ENCODE measurements around the gene PPP1R15A.
"Not testable (repeated sequence)": the region's sequence is repeated elsewhere in the genome, so short reads cannot be mapped to it uniquely, and the experiment has no call there.

Gene PPP1R15A

GRCh38 chr19:48900477-48901406 lies 28.5 kb downstream of the PPP1R15A start:
- peak in 2 of 3 donors; percentile 62 to 71 for DNase-seq
- Histone ChIP-seq H3K36me3 (ENCODE audit: control insufficient read depth in 4 of 4, insufficient read depth in 4 of 4, low read length in 3 of 4) (peaks cover 5 to 21% (median 18%) of the 10 kb centered on the region in 4 experiments), H3K27ac (ENCODE audit: insufficient read depth in 1 of 2, low read depth in 1 of 2, low read length in 2 of 2, poor library complexity in 1 of 2, severe bottlenecking in 2 of 2) (peak overlapping the region; percentile 84 to 91), H3K4me3 (ENCODE audit: control insufficient read depth in 1 of 7, extremely low read depth in 1 of 7, insufficient read depth in 4 of 7, low read depth in 2 of 7, low read length in 6 of 7) (peak overlapping the region; percentile 82 to 99 (median 94)), H3K4me1 (ENCODE audit: control extremely low read depth in 1 of 4, control insufficient read depth in 4 of 4, insufficient read depth in 4 of 4, low read length in 3 of 4) (peaks cover 0 to 32% (median 24%) of the 10 kb centered on the region in 4 experiments), H3K27me3 (replicated peaks in 2 of 5; ENCODE audit: control insufficient read depth in 4 of 5, insufficient read depth in 5 of 5, low read length in 4 of 5) (no peaks in the 10 kb centered on the region), H3K9me3 (ENCODE audit: control extremely low read depth in 1 of 5, control insufficient read depth in 4 of 5, insufficient read depth in 2 of 5, low read depth in 1 of 5, low read length in 4 of 5) (no peaks in the 10 kb centered on the region)
- 10% methylated on average over 18 of the region's 24 CpGs for WGBS (ENCODE audit: insufficient coverage)
- POLR2A ChIA-PET = interaction anchor here (0.7 to 2.0 kb wide), 6 partner anchors 26 to 67 kb away, joined by 3 to 5 read pairs (median 4); partner anchors contain the start of gene PPP1R15A
- CTCF ChIA-PET = interaction anchor here (1.0 to 1.5 kb wide), 4 partner anchors 15 to 55 kb away, joined by 3 to 4 read pairs (median 4); no protein-coding TSS in a partner anchor

GRCh38 chr19:48902291-48902690 lies 30.1 kb downstream of the PPP1R15A start:
- H3K27ac ChIP-seq (ENCODE audit: insufficient read depth in 1 of 2, low read depth in 1 of 2, low read length in 2 of 2, poor library complexity in 1 of 2, severe bottlenecking in 2 of 2); DNase-seq; POLR2A ChIA-PET; H3K27me3 ChIP-seq (replicated peaks in 2 of 5; ENCODE audit: control insufficient read depth in 4 of 5, insufficient read depth in 5 of 5, low read length in 4 of 5); H3K9me3 ChIP-seq (ENCODE audit: control extremely low read depth in 1 of 5, control insufficient read depth in 4 of 5, insufficient read depth in 2 of 5, low read depth in 1 of 5, low read length in 4 of 5); H3K4me3 ChIP-seq (ENCODE audit: control insufficient read depth in 1 of 7, extremely low read depth in 1 of 7, insufficient read depth in 4 of 7, low read depth in 2 of 7, low read length in 6 of 7): not testable (repeated sequence)
- peaks cover 0 to 26% (median 17%) of the 10 kb centered on the region in 4 experiments for H3K4me1 ChIP-seq (ENCODE audit: control extremely low read depth in 1 of 4, control insufficient read depth in 4 of 4, insufficient read depth in 4 of 4, low read length in 3 of 4)
- WGBS (ENCODE audit: insufficient coverage) = 100% methylated on average over 5 of the region's 7 CpGs
- CTCF ChIA-PET = interaction anchor here (1.3 kb wide), 1 partner anchor 68 kb away, joined by 4 read pairs; no protein-coding TSS in a partner anchor
- H3K36me3 ChIP-seq (ENCODE audit: control insufficient read depth in 4 of 4, insufficient read depth in 4 of 4, low read length in 3 of 4) = peaks cover 10 to 33% (median 21%) of the 10 kb centered on the region in 4 experiments

DNA sequence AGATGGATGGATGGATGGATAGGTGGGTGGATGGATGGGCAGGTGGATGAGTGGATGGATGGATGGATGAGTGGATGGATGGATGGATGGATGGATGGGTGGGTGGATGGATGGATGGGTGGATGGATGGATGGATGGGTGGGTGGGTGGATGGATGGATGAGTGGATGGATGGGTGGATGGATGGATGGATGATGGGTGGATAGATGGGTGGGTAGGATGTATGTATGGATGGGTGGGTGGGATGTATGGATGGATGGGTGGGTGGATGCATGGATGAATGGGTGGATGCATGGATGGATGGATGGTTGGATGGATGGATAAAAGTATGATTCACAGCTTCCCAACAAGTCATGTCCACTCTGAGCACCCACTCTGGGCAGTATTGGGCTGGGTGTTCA lies 31.6 kb downstream of the PPP1R15A start:
- POLR2A ChIA-PET = not testable (repeated sequence)

DNA sequence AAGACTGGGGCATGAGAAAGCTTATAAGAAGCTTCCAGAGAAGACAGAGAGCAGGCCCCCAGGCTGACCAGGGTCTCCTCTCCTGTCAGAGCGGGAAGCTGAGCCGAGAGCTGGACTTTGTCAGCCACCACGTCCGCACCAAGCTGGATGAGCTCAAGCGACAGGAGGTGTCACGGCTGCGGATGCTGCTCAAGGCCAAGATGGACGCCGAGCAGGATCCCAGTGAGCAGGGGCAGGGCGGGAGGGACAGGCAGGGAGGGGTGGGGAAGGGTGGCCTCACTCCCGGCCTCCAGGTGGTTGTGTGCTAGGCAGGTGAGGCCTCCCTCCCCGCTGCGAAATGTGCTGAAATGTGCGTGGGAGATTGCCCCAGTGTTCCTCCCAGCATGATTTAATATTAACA lies 33.4 kb downstream of the PPP1R15A start:
- no peaks in the 10 kb centered on the region for H3K27me3 ChIP-seq (replicated peaks in 2 of 5; ENCODE audit: control insufficient read depth in 4 of 5, insufficient read depth in 5 of 5, low read length in 4 of 5)
- 99% methylated on average over 10 of the region's 14 CpGs for WGBS (ENCODE audit: insufficient coverage)
- H3K36me3 ChIP-seq (ENCODE audit: control insufficient read depth in 4 of 4, insufficient read depth in 4 of 4, low read length in 3 of 4) = peaks cover 10 to 60% (median 38%) of the 10 kb centered on the region in 4 experiments
- no peaks in the 10 kb centered on the region for H3K9me3 ChIP-seq (ENCODE audit: control extremely low read depth in 1 of 5, control insufficient read depth in 4 of 5, insufficient read depth in 2 of 5, low read depth in 1 of 5, low read length in 4 of 5)
- H3K4me3 ChIP-seq (ENCODE audit: control insufficient read depth in 1 of 7, extremely low read depth in 1 of 7, insufficient read depth in 4 of 7, low read depth in 2 of 7, low read length in 6 of 7) = no peak overlapping the region
- CTCF ChIA-PET = interaction anchor here (1.2 to 1.5 kb wide), 2 partner anchors 25 to 53 kb away, joined by 3 read pairs; no protein-coding TSS in a partner anchor
- DNase-seq = no peak
- H3K27ac ChIP-seq (ENCODE audit: insufficient read depth in 1 of 2, low read depth in 1 of 2, low read length in 2 of 2, poor library complexity in 1 of 2, severe bottlenecking in 2 of 2) = no peak overlapping the region
- POLR2A ChIA-PET = no interaction called here
- H3K4me1 ChIP-seq (ENCODE audit: control extremely low read depth in 1 of 4, control insufficient read depth in 4 of 4, insufficient read depth in 4 of 4, low read length in 3 of 4) = peaks cover 0 to 13% (median 8%) of the 10 kb centered on the region in 4 experiments

More for the DNA sequence above, 31.6 kb downstream of the PPP1R15A start:
- Histone ChIP-seq H3K36me3 (ENCODE audit: control insufficient read depth in 4 of 4, insufficient read depth in 4 of 4, low read length in 3 of 4) (peaks cover 10 to 45% (median 32%) of the 10 kb centered on the region in 4 experiments), H3K4me1 (ENCODE audit: control extremely low read depth in 1 of 4, control insufficient read depth in 4 of 4, insufficient read depth in 4 of 4, low read length in 3 of 4) (peaks cover 0 to 26% (median 17%) of the 10 kb centered on the region in 4 experiments)
- DNase-seq; H3K9me3 ChIP-seq (ENCODE audit: control extremely low read depth in 1 of 5, control insufficient read depth in 4 of 5, insufficient read depth in 2 of 5, low read depth in 1 of 5, low read length in 4 of 5); H3K27ac ChIP-seq (ENCODE audit: insufficient read depth in 1 of 2, low read depth in 1 of 2, low read length in 2 of 2, poor library complexity in 1 of 2, severe bottlenecking in 2 of 2); H3K4me3 ChIP-seq (ENCODE audit: control insufficient read depth in 1 of 7, extremely low read depth in 1 of 7, insufficient read depth in 4 of 7, low read depth in 2 of 7, low read length in 6 of 7); CTCF ChIA-PET; H3K27me3 ChIP-seq (replicated peaks in 2 of 5; ENCODE audit: control insufficient read depth in 4 of 5, insufficient read depth in 5 of 5, low read length in 4 of 5): not testable (repeated sequence)

DNA sequence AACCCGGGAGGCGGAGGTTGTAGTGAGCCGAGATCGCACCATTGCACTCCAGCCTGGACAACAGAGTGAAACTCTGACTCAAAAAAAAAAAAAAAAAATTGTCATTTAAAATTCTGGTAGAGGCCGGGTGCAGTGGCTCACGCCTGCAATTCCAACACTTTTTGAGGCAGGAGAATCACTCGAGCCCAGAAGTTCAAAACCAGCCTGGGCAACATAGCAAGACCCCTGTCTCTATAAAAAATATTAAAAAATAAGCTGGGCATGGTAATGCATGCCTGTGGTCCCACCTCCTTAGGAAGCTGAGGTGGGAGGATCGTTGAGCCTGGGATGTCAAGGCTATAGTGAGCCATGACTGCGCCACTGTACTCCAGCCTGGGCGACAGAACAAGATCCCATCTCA lies 34.1 kb downstream of the PPP1R15A start:
- Histone ChIP-seq H3K4me3 (ENCODE audit: control insufficient read depth in 1 of 7, extremely low read depth in 1 of 7, insufficient read depth in 4 of 7, low read depth in 2 of 7, low read length in 6 of 7) (no peak overlapping the region), H3K9me3 (ENCODE audit: control extremely low read depth in 1 of 5, control insufficient read depth in 4 of 5, insufficient read depth in 2 of 5, low read depth in 1 of 5, low read length in 4 of 5) (no peaks in the 10 kb centered on the region), H3K4me1 (ENCODE audit: control extremely low read depth in 1 of 4, control insufficient read depth in 4 of 4, insufficient read depth in 4 of 4, low read length in 3 of 4) (peaks cover 0 to 7% (median 3%) of the 10 kb centered on the region in 4 experiments), H3K27me3 (replicated peaks in 2 of 5; ENCODE audit: control insufficient read depth in 4 of 5, insufficient read depth in 5 of 5, low read length in 4 of 5) (no peaks in the 10 kb centered on the region), H3K36me3 (ENCODE audit: control insufficient read depth in 4 of 4, insufficient read depth in 4 of 4, low read length in 3 of 4) (peaks cover 10 to 66% (median 44%) of the 10 kb centered on the region in 4 experiments), H3K27ac (ENCODE audit: insufficient read depth in 1 of 2, low read depth in 1 of 2, low read length in 2 of 2, poor library complexity in 1 of 2, severe bottlenecking in 2 of 2) (no peak overlapping the region)
- WGBS (ENCODE audit: insufficient coverage) = 88% methylated on average over 5 of the region's 10 CpGs
- CTCF ChIA-PET = interaction anchor here (0.6 kb wide), 1 partner anchor 1141 kb away, joined by 3 read pairs; no protein-coding TSS in a partner anchor
- DNase-seq = no peak
- POLR2A ChIA-PET = interaction anchor here (0.6 kb wide), 1 partner anchor 58 kb away, joined by 4 read pairs; no protein-coding TSS in a partner anchor

GRCh38 chr19:48907671-48908070 lies 35.5 kb downstream of the PPP1R15A start:
- H3K4me1 ChIP-seq (ENCODE audit: control extremely low read depth in 1 of 4, control insufficient read depth in 4 of 4, insufficient read depth in 4 of 4, low read length in 3 of 4) = no peaks in the 10 kb centered on the region
- ChIA-PET POLR2A (no interaction called here), CTCF (no interaction called here)
- H3K27me3 ChIP-seq (replicated peaks in 2 of 5; ENCODE audit: control insufficient read depth in 4 of 5, insufficient read depth in 5 of 5, low read length in 4 of 5) = no peaks in the 10 kb centered on the region
- H3K36me3 ChIP-seq (ENCODE audit: control insufficient read depth in 4 of 4, insufficient read depth in 4 of 4, low read length in 3 of 4) = peaks cover 6 to 77% (median 49%) of the 10 kb centered on the region in 4 experiments
- WGBS (ENCODE audit: insufficient coverage) = 98% methylated on average over 14 of the region's 14 CpGs
- no peak overlapping the region for H3K4me3 ChIP-seq (ENCODE audit: control insufficient read depth in 1 of 7, extremely low read depth in 1 of 7, insufficient read depth in 4 of 7, low read depth in 2 of 7, low read length in 6 of 7)
- H3K9me3 ChIP-seq (ENCODE audit: control extremely low read depth in 1 of 5, control insufficient read depth in 4 of 5, insufficient read depth in 2 of 5, low read depth in 1 of 5, low read length in 4 of 5) = no peaks in the 10 kb centered on the region
- no peak overlapping the region for H3K27ac ChIP-seq (ENCODE audit: insufficient read depth in 1 of 2, low read depth in 1 of 2, low read length in 2 of 2, poor library complexity in 1 of 2, severe bottlenecking in 2 of 2)
- DNase-seq = no peak

All from common myeloid progenitor, CD34-positive (primary cell).